GM12872 (cell line): ENCODE data around the gene FGL2.

Experiments
- TF ChIP-seq, protein P1 (sequence below): IDR thresholded peaks from 3 replicates; pipeline ENCODE4 v1.5.1; 2011; ENCODE audit warnings: low read depth, mild to moderate bottlenecking, low read length, moderate library complexity; ENCODE audit not compliant: insufficient read depth

Gene FGL2

GRCh38 chr7:77242554-77242953 lies 42.9 kb upstream of the FGL2 start:
- TF ChIP-seq, protein P1, sequence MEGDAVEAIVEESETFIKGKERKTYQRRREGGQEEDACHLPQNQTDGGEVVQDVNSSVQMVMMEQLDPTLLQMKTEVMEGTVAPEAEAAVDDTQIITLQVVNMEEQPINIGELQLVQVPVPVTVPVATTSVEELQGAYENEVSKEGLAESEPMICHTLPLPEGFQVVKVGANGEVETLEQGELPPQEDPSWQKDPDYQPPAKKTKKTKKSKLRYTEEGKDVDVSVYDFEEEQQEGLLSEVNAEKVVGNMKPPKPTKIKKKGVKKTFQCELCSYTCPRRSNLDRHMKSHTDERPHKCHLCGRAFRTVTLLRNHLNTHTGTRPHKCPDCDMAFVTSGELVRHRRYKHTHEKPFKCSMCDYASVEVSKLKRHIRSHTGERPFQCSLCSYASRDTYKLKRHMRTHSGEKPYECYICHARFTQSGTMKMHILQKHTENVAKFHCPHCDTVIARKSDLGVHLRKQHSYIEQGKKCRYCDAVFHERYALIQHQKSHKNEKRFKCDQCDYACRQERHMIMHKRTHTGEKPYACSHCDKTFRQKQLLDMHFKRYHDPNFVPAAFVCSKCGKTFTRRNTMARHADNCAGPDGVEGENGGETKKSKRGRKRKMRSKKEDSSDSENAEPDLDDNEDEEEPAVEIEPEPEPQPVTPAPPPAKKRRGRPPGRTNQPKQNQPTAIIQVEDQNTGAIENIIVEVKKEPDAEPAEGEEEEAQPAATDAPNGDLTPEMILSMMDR = no peak

- TF ChIP-seq, protein P1 = no peak
These were observed 42.4 kb upstream of the FGL2 start for GRCh38 chr7:77242068-77242467.

- TF ChIP-seq, protein P1 = no peak
These were observed 39.9 kb upstream of the FGL2 start for GRCh38 chr7:77239471-77239870.

GRCh38 chr7:77238703-77239136 lies 39.1 kb upstream of the FGL2 start:
- TF ChIP-seq, protein P1 = no peak

- TF ChIP-seq, protein P1 = no peak
These were observed 35.7 kb upstream of the FGL2 start for GRCh38 chr7:77235276-77235675.

DNA sequence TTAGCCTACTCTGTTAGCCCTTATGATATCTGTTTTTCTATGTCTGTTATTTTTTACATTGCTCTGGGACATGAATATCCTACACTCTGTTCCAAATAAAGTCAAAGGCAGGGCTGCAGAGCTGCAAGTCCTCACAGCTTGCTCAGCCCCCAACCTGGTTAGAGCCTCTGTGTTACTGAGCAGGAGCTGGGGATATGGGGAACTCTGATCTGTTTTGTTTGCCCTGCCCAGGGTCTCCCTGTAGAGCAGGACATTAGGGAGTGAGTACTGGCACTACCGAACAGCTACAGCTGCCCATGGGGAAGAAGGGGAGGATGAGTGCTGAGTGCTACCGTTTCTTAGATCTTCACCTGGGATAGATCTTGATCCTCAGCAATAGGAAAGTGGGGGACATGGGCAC lies 32.8 kb upstream of the FGL2 start:
- TF ChIP-seq, protein P1 = no peak

GRCh38 chr7:77226357-77226839 lies 26.8 kb upstream of the FGL2 start:
- TF ChIP-seq, protein P1 = no peak

- TF ChIP-seq, protein P1 = no peak
These were observed 23.6 kb upstream of the FGL2 start for GRCh38 chr7:77223261-77223660.
